ENCODE results near the gene MT1F. TPM values are rescaled to one million over a fixed set of nuclear protein-coding genes. Genes with fewer than 3 reads are reported as not detected.

Gene MT1F
- total and polyA plus RNA-seq, 10 of the 15 experiments (the other 5 are each of a cell fraction or from before 2014, with no cell fraction given) = 0.28 to 2.5 (median 1.1) TPM; not detected in 1

GRCh38 chr16:56681939-56682702 lies 24.4 kb downstream of the MT1F start, which contains the start of gene MT1X:
TSS of gene MT1X (plus strand) at chr16:56682470. CDS start at chr16:56682541, 71 bp downstream.
- no peaks in the 10 kb centered on the region for H3K36me3 ChIP-seq (ENCODE audit: control insufficient read depth in 2 of 2, insufficient read depth in 2 of 2, low read length in 1 of 2)
- intact Hi-C loops (cut with micrococcal nuclease; ENCODE audit: unreplicated experiment) = loop anchor here (1.0 kb wide), 1 partner anchor 73 kb away; no protein-coding TSS in a partner anchor
- ChIA-PET RAD21 (ENCODE audit: unreplicated experiment) (interaction anchor here (1.0 to 1.2 kb wide), 3 partner anchors 8 to 70 kb away, joined by 3 read pairs; no protein-coding TSS in a partner anchor), CTCF (interaction anchor here (1.6 to 2.5 kb wide), 2 partner anchors 19 to 325 kb away, joined by 3 to 13 read pairs; no protein-coding TSS in a partner anchor), POLR2A (interaction anchor here (0.7 kb wide), 1 partner anchor 72 kb away, joined by 3 read pairs; no protein-coding TSS in a partner anchor), SMC1A (ENCODE audit: uncharacterized antibody, unreplicated experiment) (interaction anchor here (1.1 to 1.5 kb wide), 3 partner anchors 20 to 105 kb away, joined by 3 to 11 read pairs (median 3); no protein-coding TSS in a partner anchor)
- peak; percentile 49 for FAIRE-seq
- H3K4me1 ChIP-seq (ENCODE audit: control insufficient read depth, insufficient read depth, low read length) = peaks cover 12% of the 10 kb centered on the region
- H3K4me3 ChIP-seq = peak within 1 kb of the TSS; percentile 76
- peak; percentile 7 for DNase-seq (ENCODE audit: low read depth, low spot score)
- WGBS (ENCODE audit: insufficient coverage, insufficient replicate concordance, low lambda C conversion rate, missing lambda C conversion rate) = 1% methylated on average over 44 of the region's 49 CpGs
- peak within 1 kb of the TSS; percentile 97 for H2AFZ ChIP-seq (ENCODE audit: control insufficient read depth, low read depth, low read length)
- no peaks in the 10 kb centered on the region for H3K9me3 ChIP-seq (replicated peaks; ENCODE audit: control insufficient read depth, insufficient read depth, low read length)
- no peaks in the 10 kb centered on the region; a peak in 1 of 4 replicates for H3K27me3 ChIP-seq (replicated peaks in 1 of 2; ENCODE audit: control insufficient read depth in 2 of 2, insufficient read depth in 2 of 2, low read length in 1 of 2)
- no TSS peak for BruUV-seq (replicated peaks)
- no peaks in the 10 kb centered on the region for H4K20me1 ChIP-seq (ENCODE audit: control insufficient read depth, insufficient read depth)
- in situ Hi-C loops (cut with MboI) = loop anchor here (25.0 kb wide), 1 partner anchor 745 kb away; no protein-coding TSS in a partner anchor
- H3K4me2 ChIP-seq (ENCODE audit: control insufficient read depth, insufficient read depth) = peak within 1 kb of the TSS; percentile 100
- peak within 1 kb of the TSS; percentile 84 for H3K9ac ChIP-seq (ENCODE audit: control insufficient read depth, insufficient read depth, low read length)
- H3K27ac ChIP-seq (ENCODE audit: control insufficient read depth, insufficient read depth) = peak within 1 kb of the TSS; percentile 39; the same call in 1 of the 2 replicates
- no peaks in the 10 kb centered on the region for H3K79me2 ChIP-seq (ENCODE audit: control insufficient read depth, insufficient read depth, low read length)
- ATAC-seq = peak; percentile 100
- TF ChIP-seq IKZF1 (conservative IDR thresholded peaks at IDR 0.05) = peak; percentile 77; the same call in 1 of the 2 replicates
- no peak for TF ChIP-seq KDM1A (IDR thresholded peaks at IDR 0.05; ENCODE audit: borderline replicate concordance)
- no peak for TF ChIP-seq JUND (IDR thresholded peaks at IDR 0.05; ENCODE audit: low read depth, low read length)
- 0 out of 2 replicates have a peak, but pooled peaks have one; percentile 60 for TF ChIP-seq NBN (IDR thresholded peaks at IDR 0.05)
- TF ChIP-seq RFX5 (IDR thresholded peaks at IDR 0.05; ENCODE audit: low read depth, low read length) = no peak
- TF ChIP-seq ZNF687 (IDR thresholded peaks at IDR 0.05) = 0 out of 2 replicates have a peak, but pooled peaks have one; percentile 16
- no peak for TF ChIP-seq MYC (IDR thresholded peaks at IDR 0.05; ENCODE audit: insufficient read depth, insufficient read length, insufficient replicate concordance, low read length, severe bottlenecking)
- peak; percentile 20; the same call in 1 of the 2 replicates for TF ChIP-seq TCF12 (IDR thresholded peaks at IDR 0.05; ENCODE audit: low read depth, low read length)
- TF ChIP-seq DPF2 (IDR thresholded peaks at IDR 0.05) = 0 out of 2 replicates have a peak, but pooled peaks have one; percentile 40
- peak; percentile 80 for TF ChIP-seq POLR2A (IDR thresholded peaks at IDR 0.05; ENCODE audit: low read depth, low read length)
- TF ChIP-seq BHLHE40 (IDR thresholded peaks at IDR 0.05; ENCODE audit: borderline replicate concordance in 1 of 2, low read depth in 2 of 2, low read length in 1 of 2) = peak; percentile 41 to 86; a peak in 3 of 4 replicates
- no peak for TF ChIP-seq POU2F2 (IDR thresholded peaks at IDR 0.05; ENCODE audit: borderline replicate concordance, low read depth, low read length)
- TF ChIP-seq YY1 (IDR thresholded peaks at IDR 0.05; ENCODE audit: low read depth, low read length) = 0 out of 2 replicates have a peak, but pooled peaks have one; percentile 16
- peak; percentile 63 for TF ChIP-seq POLR2AphosphoS2 (IDR thresholded peaks at IDR 0.05; ENCODE audit: low read depth, low read length)
- TF ChIP-seq SMARCA5 (IDR thresholded peaks at IDR 0.05) = peak; percentile 73
- TF ChIP-seq POLR2AphosphoS5 (IDR thresholded peaks at IDR 0.05; ENCODE audit: low read length) = peak; percentile 95
- TF ChIP-seq USF1 (IDR thresholded peaks at IDR 0.05; ENCODE audit: borderline replicate concordance, extremely low read length, insufficient read depth, low read depth, low read length) = no peak
- no peak for TF ChIP-seq KLF5 (IDR thresholded peaks at IDR 0.05; ENCODE audit: partially characterized antibody)
- no peak for TF ChIP-seq CBFB (IDR thresholded peaks at IDR 0.05; ENCODE audit: low read depth)

All from GM12878 (cell line).